ES-I3 (cell line): ENCODE data around the gene FAM240A.

Experiments used
- H3K36me3 ChIP-seq: 2 replicates; pipeline ENCODE4 v1.6.1; 2013; ENCODE audit warnings: mild to moderate bottlenecking, low read length, control low read depth, moderate library complexity; ENCODE audit not compliant: insufficient read depth
- H3K4me1 ChIP-seq: 2 replicates; pipeline ENCODE4 v1.6.1; 2013; ENCODE audit warnings: mild to moderate bottlenecking, control low read depth, low read length; ENCODE audit not compliant: insufficient read depth
- H3K9ac ChIP-seq: 2 replicates; pipeline ENCODE4 v1.6.1; 2013; ENCODE audit warnings: low read depth, mild to moderate bottlenecking, low read length, moderate library complexity
- H3K9me3 ChIP-seq: 2 replicates; pipeline ENCODE4 v1.6.1; 2013; ENCODE audit warnings: mild to moderate bottlenecking, low read length, moderate library complexity; ENCODE audit not compliant: control insufficient read depth, insufficient read depth

The FAM240A gene

DNA sequence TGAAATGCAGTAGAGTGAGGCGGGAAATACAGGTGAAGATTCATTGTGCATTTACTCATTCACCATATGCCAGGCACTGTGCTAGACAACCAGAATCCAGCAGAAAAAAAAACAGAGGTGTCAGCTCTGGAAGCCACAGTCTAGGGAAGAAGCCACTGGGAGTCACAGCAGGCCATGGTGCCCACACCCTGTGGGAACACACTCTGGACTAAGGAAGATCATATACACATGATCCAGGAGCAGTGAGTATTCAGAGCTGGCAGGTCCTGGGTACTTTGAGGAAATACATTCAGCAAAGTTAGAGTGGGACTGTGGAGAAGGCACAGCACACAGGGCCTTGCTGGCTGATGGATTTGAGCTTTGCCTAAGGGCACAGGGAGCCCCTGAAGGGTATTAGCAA is 14.8 kb downstream of the FAM240A start:
- peaks cover 19% of the 10 kb centered on the region for H3K4me1 ChIP-seq
- H3K9ac ChIP-seq, result no peak overlapping the region
- no peaks in the 10 kb centered on the region for H3K36me3 ChIP-seq
- H3K9me3 ChIP-seq, result no peaks in the 10 kb centered on the region

- H3K36me3 ChIP-seq, result no peaks in the 10 kb centered on the region
- H3K9ac ChIP-seq, result 0 out of 2 replicates have a peak overlapping the region, but pooled peaks have one; percentile 18
- H3K9me3 ChIP-seq, result no peaks in the 10 kb centered on the region
- H3K4me1 ChIP-seq, result peaks cover 19% of the 10 kb centered on the region
Observed at GRCh38 chr3:46628901-46629369, 16.6 kb downstream of the FAM240A start.

DNA sequence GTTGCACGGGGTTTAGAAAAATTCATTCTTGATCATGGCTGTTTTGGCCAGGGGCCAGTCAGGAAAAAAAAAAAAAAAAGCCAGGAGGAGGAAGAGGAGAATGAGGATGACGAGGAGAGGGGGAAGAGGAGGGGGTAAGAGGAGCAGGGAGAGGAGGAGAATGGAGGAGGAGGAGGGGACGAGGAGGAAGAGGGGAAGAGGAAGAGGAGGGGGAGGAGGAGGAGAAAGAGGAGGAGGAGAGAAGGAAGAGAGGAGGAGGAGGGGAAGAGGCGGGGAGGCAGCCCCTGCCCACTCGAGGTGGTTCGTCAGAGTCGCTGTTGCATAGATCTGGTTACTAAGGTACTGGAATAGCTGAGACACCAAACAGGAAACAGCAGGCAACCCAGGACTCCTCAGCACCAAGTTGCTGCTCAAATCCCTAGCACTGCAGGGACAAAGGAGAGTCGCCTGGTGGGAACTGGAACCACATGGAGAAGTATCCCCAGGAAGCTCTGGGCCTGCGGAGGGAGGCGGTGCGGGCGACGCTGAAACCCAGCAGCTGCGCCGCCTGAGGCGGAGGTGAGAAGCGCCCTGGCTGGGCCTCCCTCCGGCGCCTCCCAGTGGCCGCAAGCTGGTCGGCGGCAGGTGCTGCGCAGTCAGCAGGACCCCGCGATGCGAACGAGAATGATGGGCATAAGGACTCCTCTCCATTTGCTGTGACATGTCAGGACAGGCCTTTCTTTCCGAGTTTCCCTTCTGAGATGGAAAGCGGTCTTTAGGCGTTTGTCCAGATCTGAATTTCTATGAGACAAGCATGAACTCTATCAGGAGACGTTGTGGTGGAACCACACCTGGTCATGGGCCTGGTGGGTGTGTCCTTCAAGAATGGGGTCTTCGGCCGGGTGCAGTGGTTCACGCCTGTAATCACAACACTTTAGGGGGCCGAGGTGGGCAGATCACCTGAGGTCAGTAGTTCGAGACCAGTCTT is 17.5 kb downstream of the FAM240A start:
- H3K4me1 ChIP-seq, result peaks cover 19% of the 10 kb centered on the region
- H3K9me3 ChIP-seq, result no peaks in the 10 kb centered on the region
- H3K36me3 ChIP-seq, result no peaks in the 10 kb centered on the region
- peak overlapping the region; percentile 18; the same call in 1 of the 2 replicates for H3K9ac ChIP-seq

DNA sequence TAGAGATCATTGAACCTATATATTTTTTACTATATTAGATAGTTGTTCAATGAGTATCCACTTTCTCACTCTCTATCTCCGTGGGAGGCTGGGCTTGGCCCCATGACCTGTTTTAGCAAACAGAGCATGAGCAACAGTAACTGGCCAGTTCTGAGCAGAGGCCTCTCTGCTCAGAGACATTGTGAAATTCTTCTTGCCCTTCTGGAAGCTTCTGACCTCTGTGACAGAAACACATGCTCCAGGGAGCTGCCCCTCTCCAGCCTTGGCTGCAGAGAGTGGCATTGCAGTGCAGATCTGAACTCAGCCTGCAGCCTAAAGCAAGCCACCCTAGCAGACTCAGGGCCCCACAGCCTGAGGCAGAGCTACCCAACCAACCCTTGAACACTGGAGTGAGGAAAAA is 20.5 kb downstream of the FAM240A start:
- Histone ChIP-seq H3K4me1 (peaks cover 12% of the 10 kb centered on the region), H3K36me3 (no peaks in the 10 kb centered on the region), H3K9me3 (no peaks in the 10 kb centered on the region), H3K9ac (no peak overlapping the region)

GRCh38 chr3:46634856-46635255 is 22.5 kb downstream of the FAM240A start:
- Histone ChIP-seq H3K36me3 (no peaks in the 10 kb centered on the region), H3K4me1 (no peaks in the 10 kb centered on the region), H3K9ac (no peak overlapping the region), H3K9me3 (no peaks in the 10 kb centered on the region; the same call in 1 of the 2 replicates)

DNA sequence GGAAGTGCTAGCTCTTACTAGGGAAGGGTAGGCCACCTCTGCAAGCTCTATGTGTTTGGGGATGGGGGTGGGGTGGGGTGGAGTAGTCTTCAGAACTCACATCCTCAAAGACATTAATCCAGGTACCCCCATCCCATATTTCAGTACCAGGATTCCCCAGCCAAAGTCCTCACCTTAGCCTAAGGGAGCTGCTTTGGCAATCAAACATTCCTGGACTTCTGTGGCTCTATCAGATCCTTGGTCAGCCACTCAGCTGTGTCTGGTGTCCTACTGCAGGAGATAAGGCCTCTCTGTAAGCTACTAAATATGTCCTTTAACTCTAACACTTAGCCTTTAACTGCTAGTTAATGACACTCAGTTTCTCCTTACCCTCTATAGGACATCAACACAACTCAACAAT is 26.9 kb downstream of the FAM240A start:
- no peaks in the 10 kb centered on the region for H3K36me3 ChIP-seq
- H3K4me1 ChIP-seq, result no peaks in the 10 kb centered on the region
- peaks cover 11% of the 10 kb centered on the region for H3K9me3 ChIP-seq
- no peak overlapping the region for H3K9ac ChIP-seq

- Histone ChIP-seq H3K9me3 (peaks cover 11% of the 10 kb centered on the region), H3K9ac (no peak overlapping the region), H3K4me1 (no peaks in the 10 kb centered on the region), H3K36me3 (no peaks in the 10 kb centered on the region)
Observed at GRCh38 chr3:46640927-46641326, 28.6 kb downstream of the FAM240A start.

GRCh38 chr3:46642971-46643370 is 30.6 kb downstream of the FAM240A start:
- Histone ChIP-seq H3K36me3 (no peaks in the 10 kb centered on the region), H3K9me3 (peaks cover 11% of the 10 kb centered on the region), H3K9ac (no peak overlapping the region), H3K4me1 (no peaks in the 10 kb centered on the region)

- H3K36me3 ChIP-seq, result no peaks in the 10 kb centered on the region
- no peaks in the 10 kb centered on the region for H3K4me1 ChIP-seq
- H3K9ac ChIP-seq, result no peak overlapping the region
- peaks cover 11% of the 10 kb centered on the region for H3K9me3 ChIP-seq
Observed at GRCh38 chr3:46643701-46644100, 31.4 kb downstream of the FAM240A start.

DNA sequence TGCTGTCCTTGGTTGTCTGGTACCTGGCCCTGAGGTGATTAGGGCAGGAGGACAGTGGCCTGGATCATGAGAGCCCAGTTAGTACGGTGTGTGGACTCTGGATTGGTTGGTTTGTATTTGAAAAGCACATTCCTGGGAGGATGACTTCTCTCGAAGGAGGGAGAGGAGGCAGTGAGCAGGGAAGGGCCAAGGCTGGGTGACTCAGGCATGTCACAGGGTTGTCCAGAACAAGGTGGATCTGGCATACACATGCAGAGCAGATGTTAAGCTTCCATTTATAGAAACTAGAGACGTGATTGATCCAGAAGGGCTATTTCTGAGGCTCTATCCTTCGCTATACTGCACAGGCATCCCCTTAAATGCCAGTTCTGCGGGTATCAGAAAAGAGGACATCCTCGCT is 34.4 kb downstream of the FAM240A start:
- Histone ChIP-seq H3K36me3 (no peaks in the 10 kb centered on the region), H3K4me1 (no peaks in the 10 kb centered on the region), H3K9ac (no peak overlapping the region), H3K9me3 (peaks cover 2% of the 10 kb centered on the region; the same call in 1 of the 2 replicates)

- peaks cover 6% of the 10 kb centered on the region for H3K9me3 ChIP-seq
- H3K4me1 ChIP-seq, result no peaks in the 10 kb centered on the region
- no peaks in the 10 kb centered on the region for H3K36me3 ChIP-seq
- H3K9ac ChIP-seq, result no peak overlapping the region
Observed at GRCh38 chr3:46648096-46648495, 35.8 kb downstream of the FAM240A start.

DNA sequence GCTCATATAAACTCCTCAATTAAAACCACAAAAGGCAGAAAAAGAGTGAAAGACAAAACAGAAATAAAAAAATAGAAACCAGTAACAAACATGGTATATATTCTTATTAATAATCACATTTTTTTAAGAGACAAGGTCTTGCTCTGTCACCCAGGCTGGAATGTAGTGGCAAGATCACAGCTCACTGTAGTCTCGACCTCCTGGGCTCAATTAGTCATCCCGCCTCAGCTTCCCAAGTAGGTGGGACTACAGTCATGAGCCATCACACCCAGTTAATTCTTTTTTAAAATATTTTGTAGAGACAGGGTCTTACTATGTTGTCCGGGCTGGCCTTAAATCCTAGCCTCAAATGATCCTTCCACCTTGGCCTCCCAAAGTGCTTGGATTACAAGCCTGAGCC is 37.1 kb downstream of the FAM240A start:
- H3K9ac ChIP-seq, result no peak overlapping the region
- H3K36me3 ChIP-seq, result no peaks in the 10 kb centered on the region
- H3K9me3 ChIP-seq, result peaks cover 6% of the 10 kb centered on the region
- no peaks in the 10 kb centered on the region for H3K4me1 ChIP-seq

- H3K4me1 ChIP-seq, result no peaks in the 10 kb centered on the region
- H3K9ac ChIP-seq, result no peak overlapping the region
- no peaks in the 10 kb centered on the region for H3K36me3 ChIP-seq
Observed at GRCh38 chr3:46651084-46651483, 38.8 kb downstream of the FAM240A start.

GRCh38 chr3:46655271-46655670 is 42.9 kb downstream of the FAM240A start:
- H3K9me3 ChIP-seq, result peaks cover 6% of the 10 kb centered on the region
- no peak overlapping the region for H3K9ac ChIP-seq
- H3K4me1 ChIP-seq, result peaks cover 21% of the 10 kb centered on the region
- no peaks in the 10 kb centered on the region for H3K36me3 ChIP-seq

More at GRCh38 chr3:46651084-46651483, 38.8 kb downstream of the FAM240A start:
- H3K9me3 ChIP-seq, result peaks cover 6% of the 10 kb centered on the region
